ENCODE results near the gene P2RX1.

P2RX1 gene

GRCh38 chr17:3925684-3926485, 9.6 kb upstream of the P2RX1 start:
- Histone ChIP-seq H3F3A (ENCODE audit: control insufficient read depth, insufficient read depth) (peaks cover 21% of the 10 kb centered on the region), H3K9me2 (replicated peaks; ENCODE audit: control insufficient read depth, low read length) (no peaks in the 10 kb centered on the region), H3K4me2 (ENCODE audit: low read length) (no peak overlapping the region), H4K20me1 (ENCODE audit: control insufficient read depth, insufficient read depth, low read depth, low read length) (no peaks in the 10 kb centered on the region), H3K9me3 (ENCODE audit: control insufficient read depth, insufficient read depth, low read length) (no peaks in the 10 kb centered on the region), H3K4me3 (ENCODE audit: low read length) (no peak overlapping the region), H3K27me3 (ENCODE audit: control insufficient read depth, low read length) (no peaks in the 10 kb centered on the region), H3K79me2 (ENCODE audit: control insufficient read depth, low read length) (no peaks in the 10 kb centered on the region), H3K36me3 (ENCODE audit: control insufficient read depth, low read length) (peaks cover 70% of the 10 kb centered on the region), H3K27ac (ENCODE audit: low read depth, low read length) (no peak overlapping the region), H3K4me1 (ENCODE audit: control insufficient read depth, low read length) (peaks cover 39% of the 10 kb centered on the region)
- TF ChIP-seq CTCF (IDR thresholded peaks at IDR 0.05; ENCODE audit: low read depth, low read length, poor library complexity, severe bottlenecking) (no peak), EZH2phosphoT487 (IDR thresholded peaks at IDR 0.05; ENCODE audit: borderline replicate concordance, low read length) (no peak)

- no peaks in the 10 kb centered on the region for H4K20me1 ChIP-seq (ENCODE audit: control insufficient read depth, insufficient read depth, low read depth, low read length)
- H3K9me2 ChIP-seq (replicated peaks; ENCODE audit: control insufficient read depth, low read length), result no peaks in the 10 kb centered on the region
These were observed 8.5 kb upstream of the P2RX1 start for GRCh38 chr17:3924512-3925350.

DNA sequence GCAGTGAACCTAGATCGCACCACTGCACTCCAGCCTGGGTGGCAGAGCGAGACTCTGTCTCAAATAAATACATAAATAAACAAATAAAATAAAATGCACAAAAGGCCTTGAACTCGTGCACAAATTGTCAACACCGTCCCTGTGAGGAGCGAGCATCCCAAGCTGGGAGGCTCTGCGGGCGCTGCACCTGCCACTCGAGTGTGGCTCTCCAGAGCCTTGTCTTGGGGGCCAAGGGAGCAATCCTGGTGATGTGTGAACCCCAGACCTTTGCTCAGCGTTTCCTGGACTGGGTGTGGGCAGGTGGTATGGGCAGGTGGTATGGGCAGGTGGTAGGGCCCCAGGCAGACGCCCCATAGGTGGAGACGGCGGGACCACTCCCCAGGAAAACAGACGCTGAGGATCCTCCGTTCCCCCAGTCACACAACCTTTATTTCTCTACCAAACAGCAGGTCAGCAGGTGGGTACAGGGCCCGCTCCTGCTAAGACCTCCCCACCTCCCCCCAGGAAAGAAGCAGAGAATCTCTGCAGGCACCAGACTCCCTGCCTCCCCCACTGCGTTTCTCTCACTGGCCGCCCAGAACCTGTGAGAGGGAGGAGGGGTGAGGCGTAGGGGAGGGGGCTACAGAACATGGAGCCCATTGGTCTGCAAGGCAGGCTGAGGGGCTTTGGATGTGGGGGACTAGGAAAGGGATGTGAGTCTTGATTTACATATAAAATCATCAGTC, 7.4 kb upstream of the P2RX1 start:
- Histone ChIP-seq H3K79me2 (ENCODE audit: control insufficient read depth, low read length) (no peaks in the 10 kb centered on the region), H3K27me3 (ENCODE audit: control insufficient read depth, low read length) (no peaks in the 10 kb centered on the region), H3K9me3 (ENCODE audit: control insufficient read depth, insufficient read depth, low read length) (no peaks in the 10 kb centered on the region), H3K4me1 (ENCODE audit: control insufficient read depth, low read length) (peaks cover 45% of the 10 kb centered on the region), H4K20me1 (ENCODE audit: control insufficient read depth, insufficient read depth, low read depth, low read length) (no peaks in the 10 kb centered on the region), H3K4me2 (ENCODE audit: low read length) (no peak overlapping the region), H3K36me3 (ENCODE audit: control insufficient read depth, low read length) (peaks cover 47% of the 10 kb centered on the region), H3K4me3 (ENCODE audit: low read length) (no peak overlapping the region), H3K9me2 (replicated peaks; ENCODE audit: control insufficient read depth, low read length) (no peaks in the 10 kb centered on the region), H3F3A (ENCODE audit: control insufficient read depth, insufficient read depth) (peaks cover 24% of the 10 kb centered on the region), H3K27ac (ENCODE audit: low read depth, low read length) (no peak overlapping the region; the same call in 1 of the 2 replicates)
- TF ChIP-seq EZH2phosphoT487 (IDR thresholded peaks at IDR 0.05; ENCODE audit: borderline replicate concordance, low read length), result no peak
- TF ChIP-seq CTCF (IDR thresholded peaks at IDR 0.05; ENCODE audit: low read depth, low read length, poor library complexity, severe bottlenecking), result no peak

More at GRCh38 chr17:3924512-3925350, 8.5 kb upstream of the P2RX1 start:
- Histone ChIP-seq H3K36me3 (ENCODE audit: control insufficient read depth, low read length) (peaks cover 58% of the 10 kb centered on the region), H3K27me3 (ENCODE audit: control insufficient read depth, low read length) (no peaks in the 10 kb centered on the region), H3F3A (ENCODE audit: control insufficient read depth, insufficient read depth) (peaks cover 21% of the 10 kb centered on the region), H3K4me3 (ENCODE audit: low read length) (no peak overlapping the region), H3K9me3 (ENCODE audit: control insufficient read depth, insufficient read depth, low read length) (no peaks in the 10 kb centered on the region), H3K27ac (ENCODE audit: low read depth, low read length) (no peak overlapping the region), H3K4me1 (ENCODE audit: control insufficient read depth, low read length) (peaks cover 40% of the 10 kb centered on the region), H3K4me2 (ENCODE audit: low read length) (no peak overlapping the region), H3K79me2 (ENCODE audit: control insufficient read depth, low read length) (no peaks in the 10 kb centered on the region)
- TF ChIP-seq EZH2phosphoT487 (IDR thresholded peaks at IDR 0.05; ENCODE audit: borderline replicate concordance, low read length) (no peak), CTCF (IDR thresholded peaks at IDR 0.05; ENCODE audit: low read depth, low read length, poor library complexity, severe bottlenecking) (no peak)

Measured in DOHH2 (cell line).